A549 (cell line): ENCODE results near the gene EFCAB14.
A peak's percentile ranks its signal among the peaks of the same experiment; 100 is the strongest.

Source experiments
- EHMT2 ChIP-seq: fragments of 200-600 bp; sonication (generic); IDR thresholded peaks from 2 replicates; pipeline ENCODE4 v1.6.1; 2016; ENCODE audit warnings: antibody characterized with exemption, low read depth, mild to moderate bottlenecking, moderate library complexity
- RFX5 ChIP-seq: fragments of 450-650 bp; IDR thresholded peaks from 2 replicates; pipeline ENCODE4 v1.7.1; 2014; ENCODE audit warnings: antibody characterized with exemption, mild to moderate bottlenecking, moderate library complexity
- TF ChIP-seq, protein P1 (sequence below): fragments of >200 bp; sonication (Bioruptor Twin); formaldehyde crosslinking; IDR thresholded peaks from 3 replicates; pipeline ENCODE4 v1.5.1; 2016

DNA sequence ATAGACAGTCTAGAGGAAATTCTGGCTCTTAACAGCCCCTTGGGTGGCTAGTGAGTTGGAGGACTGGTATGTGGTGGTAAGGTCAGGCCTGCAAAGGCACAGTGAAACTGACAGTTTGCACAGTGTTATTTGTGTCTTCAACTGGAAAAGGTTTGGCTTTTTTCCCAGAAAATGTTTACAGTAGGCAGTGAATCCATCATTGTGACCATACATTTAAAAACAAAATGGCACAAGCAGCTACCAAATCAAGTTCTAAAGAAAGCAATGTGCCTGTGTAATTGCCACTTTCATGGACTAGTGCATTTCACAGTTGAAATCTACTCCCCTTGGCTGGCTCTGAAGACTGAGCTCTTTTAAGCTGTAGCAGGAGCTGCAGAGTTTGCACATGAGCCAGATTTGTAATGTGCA lies 75.5 kb downstream of the EFCAB14 start:
- TF ChIP-seq EHMT2 (peak; percentile 73; the same call in 1 of the 2 replicates), RFX5 (no peak)
- TF ChIP-seq, protein P1, sequence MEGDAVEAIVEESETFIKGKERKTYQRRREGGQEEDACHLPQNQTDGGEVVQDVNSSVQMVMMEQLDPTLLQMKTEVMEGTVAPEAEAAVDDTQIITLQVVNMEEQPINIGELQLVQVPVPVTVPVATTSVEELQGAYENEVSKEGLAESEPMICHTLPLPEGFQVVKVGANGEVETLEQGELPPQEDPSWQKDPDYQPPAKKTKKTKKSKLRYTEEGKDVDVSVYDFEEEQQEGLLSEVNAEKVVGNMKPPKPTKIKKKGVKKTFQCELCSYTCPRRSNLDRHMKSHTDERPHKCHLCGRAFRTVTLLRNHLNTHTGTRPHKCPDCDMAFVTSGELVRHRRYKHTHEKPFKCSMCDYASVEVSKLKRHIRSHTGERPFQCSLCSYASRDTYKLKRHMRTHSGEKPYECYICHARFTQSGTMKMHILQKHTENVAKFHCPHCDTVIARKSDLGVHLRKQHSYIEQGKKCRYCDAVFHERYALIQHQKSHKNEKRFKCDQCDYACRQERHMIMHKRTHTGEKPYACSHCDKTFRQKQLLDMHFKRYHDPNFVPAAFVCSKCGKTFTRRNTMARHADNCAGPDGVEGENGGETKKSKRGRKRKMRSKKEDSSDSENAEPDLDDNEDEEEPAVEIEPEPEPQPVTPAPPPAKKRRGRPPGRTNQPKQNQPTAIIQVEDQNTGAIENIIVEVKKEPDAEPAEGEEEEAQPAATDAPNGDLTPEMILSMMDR, result no peak
